Smooth muscle cell (in vitro differentiated cells): Measurements from ENCODE around the gene GABBR1. TPM values are rescaled to one million over a fixed set of nuclear protein-coding genes. Genes with fewer than 3 reads are reported as not detected.

Experiments
- DNase-seq: peaks from one replicate; lab custom pipeline; 2025; ENCODE audit not compliant: unreplicated experiment; lab: John Stamatoyannopoulos, UW
- H2AFZ ChIP-seq: fragments of 200-600 bp; sonication (generic); 2 replicates; pipeline ENCODE4 v1.6.0; 2016; ENCODE audit warnings: antibody characterized with exemption, low read depth, mild to moderate bottlenecking
- H3F3A ChIP-seq: fragments of 200-600 bp; sonication (generic); 2 replicates; pipeline ENCODE4 v1.6.0; 2017; ENCODE audit warnings: antibody characterized with exemption, low read depth
- H3K27ac ChIP-seq: fragments of 200-600 bp; sonication (generic); 2 replicates; pipeline ENCODE4 v1.5.1; 2016; ENCODE audit warnings: low read depth, mild to moderate bottlenecking
- H3K27me3 ChIP-seq: fragments of 200-600 bp; sonication (generic); 2 replicates; pipeline ENCODE4 v1.6.1; 2016; ENCODE audit warnings: low read depth, mild to moderate bottlenecking
- H3K36me3 ChIP-seq: fragments of 200-600 bp; sonication (generic); 2 replicates; pipeline ENCODE4 v1.5.1; 2016; ENCODE audit warnings: low read depth
- H3K4me1 ChIP-seq: fragments of 200-600 bp; sonication (generic); 2 replicates; pipeline ENCODE4 v1.5.1; 2016; ENCODE audit warnings: low read depth
- H3K4me2 ChIP-seq: fragments of 200-600 bp; sonication (generic); 2 replicates; pipeline ENCODE4 v1.6.0; 2016; ENCODE audit warnings: mild to moderate bottlenecking
- H3K4me3 ChIP-seq: fragments of 200-600 bp; sonication (generic); 2 replicates; pipeline ENCODE4 v1.5.1; 2016; ENCODE audit warnings: mild to moderate bottlenecking
- H3K79me2 ChIP-seq: fragments of 200-600 bp; sonication (generic); 2 replicates; pipeline ENCODE4 v1.6.0; 2016; ENCODE audit warnings: low read depth, mild to moderate bottlenecking
- H3K9ac ChIP-seq: fragments of 200-600 bp; sonication (generic); 2 replicates; pipeline ENCODE4 v1.6.0; 2016; ENCODE audit warnings: low read depth
- H3K9me3 ChIP-seq: fragments of 200-600 bp; sonication (generic); replicated peaks from 2 replicates; pipeline ENCODE4 v1.5.1; 2016; ENCODE audit warnings: low read depth
- H4K20me1 ChIP-seq: fragments of 200-600 bp; sonication (generic); 2 replicates; pipeline ENCODE4 v1.6.0; 2016; ENCODE audit warnings: low read depth
- CTCF ChIP-seq: fragments of 200-600 bp; sonication (generic); IDR thresholded peaks from 2 replicates; pipeline ENCODE4 v1.5.1; 2017; ENCODE audit warnings: borderline replicate concordance, mild to moderate bottlenecking, antibody characterized with exemption; ENCODE audit not compliant: insufficient read depth, poor library complexity, severe bottlenecking
- WGBS: methylation state at CpG from one replicate; pipeline ENCODE4 v1.1.7; 2016; ENCODE audit warnings: low lambda C conversion rate; 5-methylcytosine and 5-hydroxymethylcytosine counted together
- polyA plus RNA-seq: library from polyadenylated mRNA; unstranded; fragments of >200 nt; fragmentation: Nextera tagmentation; extraction: Ambion mirVana; gene quantifications from 2 replicates; pipeline ENCODE4 v1.2.1, GENCODE V29; 2016
- total RNA-seq: library from RNA; depleted of rRNA; stranded (reverse); fragments of >200 nt; gene quantifications from 2 replicates; pipeline ENCODE4 v1.2.3, GENCODE V29; 2014

Gene GABBR1
- total and polyA plus RNA-seq, 2 experiments from 2014 or later: 13.2 to 26.0 TPM

- no peak for DNase-seq
- Histone ChIP-seq H3K36me3 (no peaks in the 10 kb centered on the region), H3K27me3 (no peaks in the 10 kb centered on the region), H2AFZ (no peak overlapping the region), H3K79me2 (no peaks in the 10 kb centered on the region), H3K4me1 (no peaks in the 10 kb centered on the region), H3K27ac (no peak overlapping the region), H3F3A (no peaks in the 10 kb centered on the region), H4K20me1 (no peaks in the 10 kb centered on the region), H3K4me3 (no peak overlapping the region), H3K9me3 (no peaks in the 10 kb centered on the region), H3K9ac (no peak overlapping the region), H3K4me2 (no peak overlapping the region)
- no peak for TF ChIP-seq CTCF
- WGBS: 58% methylated on average over 3 of the region's 3 CpGs
Observed at GRCh38 chr6:29641430-29642148, 8.6 kb upstream of the GABBR1 start.

- no peaks in the 10 kb centered on the region for H3K27me3 ChIP-seq
- no peaks in the 10 kb centered on the region for H4K20me1 ChIP-seq
- H3K27ac ChIP-seq: no peak overlapping the region
- no peaks in the 10 kb centered on the region for H3K36me3 ChIP-seq
- no peak overlapping the region for H3K4me3 ChIP-seq
- no peaks in the 10 kb centered on the region for H3K4me1 ChIP-seq
- DNase-seq: no peak
- H3K9ac ChIP-seq: no peak overlapping the region
- H3K79me2 ChIP-seq: no peaks in the 10 kb centered on the region
- H2AFZ ChIP-seq: no peak overlapping the region
- H3K4me2 ChIP-seq: no peak overlapping the region
- TF ChIP-seq CTCF: no peak
- H3K9me3 ChIP-seq: no peaks in the 10 kb centered on the region
- H3F3A ChIP-seq: no peaks in the 10 kb centered on the region
- WGBS: 96% methylated on average over 9 of the region's 9 CpGs
Observed at GRCh38 chr6:29637247-29637646, 4.3 kb upstream of the GABBR1 start.

- H3K9ac ChIP-seq: no peak overlapping the region
- TF ChIP-seq CTCF: no peak
Observed at GRCh38 chr6:29633534-29633905, 537 bp upstream of the GABBR1 start.

More at GRCh38 chr6:29633534-29633905, 537 bp upstream of the GABBR1 start:
- H4K20me1 ChIP-seq: peaks cover 24% of the 10 kb centered on the region
- DNase-seq: no peak
- no peaks in the 10 kb centered on the region for H3F3A ChIP-seq
- no peak overlapping the region for H3K27ac ChIP-seq
- peaks cover 15% of the 10 kb centered on the region for H3K4me1 ChIP-seq
- 3% methylated on average over 9 of the region's 9 CpGs for WGBS
- H2AFZ ChIP-seq: peak overlapping the region; percentile 70
- no peaks in the 10 kb centered on the region for H3K36me3 ChIP-seq
- peak overlapping the region; percentile 91 for H3K4me2 ChIP-seq
- no peaks in the 10 kb centered on the region for H3K9me3 ChIP-seq
- peaks cover 6% of the 10 kb centered on the region for H3K79me2 ChIP-seq
- H3K27me3 ChIP-seq: no peaks in the 10 kb centered on the region
- H3K4me3 ChIP-seq: peak overlapping the region; percentile 89
